Bone marrow (tissue), 2 donors: ENCODE measurements around the gene COPA.
"Not testable (repeated sequence)": the region's sequence is repeated elsewhere in the genome, so short reads cannot be mapped to it uniquely, and the experiment has no call there.

ENCODE experiments used
- DNase-seq, 2 donors: peaks; one replicate each; lab custom pipeline; 2025; lab: John Stamatoyannopoulos, UW

The COPA gene

DNA sequence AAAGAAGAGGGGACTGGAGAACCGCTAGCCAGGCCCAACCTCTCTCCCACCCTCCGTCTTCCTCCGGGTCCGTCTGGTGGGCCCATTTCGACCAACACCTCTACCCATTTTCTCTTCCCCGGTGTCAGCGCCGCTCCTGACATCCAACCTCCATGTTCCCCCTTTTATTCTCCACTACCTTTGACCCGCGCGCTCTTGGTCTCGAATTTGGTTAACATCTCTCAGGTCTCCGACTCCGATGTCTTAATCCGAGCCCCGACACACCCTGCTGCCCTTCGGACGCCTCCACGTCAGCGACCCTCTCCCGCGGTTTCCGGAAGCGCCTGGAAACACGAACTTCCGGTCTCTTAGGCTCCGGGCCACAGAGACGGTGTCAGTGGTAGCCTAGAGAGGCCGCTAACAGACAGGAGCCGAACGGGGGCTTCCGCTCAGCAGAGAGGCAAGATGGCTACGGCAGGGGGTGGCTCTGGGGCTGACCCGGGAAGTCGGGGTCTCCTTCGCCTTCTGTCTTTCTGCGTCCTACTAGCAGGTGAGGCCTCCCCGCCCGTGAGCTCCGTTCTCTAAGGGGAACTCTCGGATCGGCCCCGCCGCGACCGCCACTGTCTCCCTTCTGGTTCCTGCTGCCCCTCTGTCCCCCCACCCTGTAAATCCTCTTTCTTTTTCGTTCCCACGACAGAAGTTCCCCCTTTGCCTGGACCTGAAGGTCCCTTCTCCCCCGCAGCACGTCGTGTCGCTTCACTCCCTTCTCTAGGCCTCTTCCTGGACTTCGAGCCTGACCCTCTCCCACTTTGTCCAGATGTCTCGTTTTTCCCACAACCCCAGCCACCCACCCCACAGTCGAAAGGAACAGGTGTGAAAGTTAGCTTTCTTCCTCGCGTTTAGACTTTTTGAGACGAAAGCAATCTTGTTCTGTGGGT lies at the start of gene COPA, which contains the start of gene NCSTN:
Gene COPA, minus strand, starts transcription at position 298 of the 917 bp plus-strand sequence. Its CDS starts 80 bp downstream, at position 218.
Gene NCSTN, plus strand, starts transcription at position 431 of the 917 bp plus-strand sequence. Its CDS starts 14 bp downstream, at position 445.
- peak; percentile 59 to 84 for DNase-seq

- DNase-seq: not testable (repeated sequence)
Measured at GRCh38 chr1:160388406-160388805, 45.4 kb upstream of the COPA start.

DNA sequence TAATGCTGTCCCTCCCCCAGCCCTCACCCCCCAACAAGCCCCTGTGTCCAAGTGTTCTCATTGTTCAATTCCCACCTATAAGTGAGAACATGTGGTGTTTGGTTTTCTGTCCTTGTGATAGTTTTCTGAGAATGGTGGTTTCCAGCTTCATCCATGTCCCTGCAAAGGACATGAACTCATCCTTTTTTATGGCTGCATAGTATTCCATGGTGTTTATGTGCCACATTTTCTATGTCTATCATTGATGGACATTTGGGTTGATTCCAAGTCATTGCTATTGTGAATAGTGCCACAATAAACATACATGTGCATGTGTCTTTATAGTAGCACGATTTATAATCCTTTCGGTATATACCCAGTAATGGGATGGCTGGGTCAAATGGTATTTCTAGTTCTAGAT lies 41.8 kb upstream of the COPA start:
- DNase-seq: not testable (repeated sequence)

DNA sequence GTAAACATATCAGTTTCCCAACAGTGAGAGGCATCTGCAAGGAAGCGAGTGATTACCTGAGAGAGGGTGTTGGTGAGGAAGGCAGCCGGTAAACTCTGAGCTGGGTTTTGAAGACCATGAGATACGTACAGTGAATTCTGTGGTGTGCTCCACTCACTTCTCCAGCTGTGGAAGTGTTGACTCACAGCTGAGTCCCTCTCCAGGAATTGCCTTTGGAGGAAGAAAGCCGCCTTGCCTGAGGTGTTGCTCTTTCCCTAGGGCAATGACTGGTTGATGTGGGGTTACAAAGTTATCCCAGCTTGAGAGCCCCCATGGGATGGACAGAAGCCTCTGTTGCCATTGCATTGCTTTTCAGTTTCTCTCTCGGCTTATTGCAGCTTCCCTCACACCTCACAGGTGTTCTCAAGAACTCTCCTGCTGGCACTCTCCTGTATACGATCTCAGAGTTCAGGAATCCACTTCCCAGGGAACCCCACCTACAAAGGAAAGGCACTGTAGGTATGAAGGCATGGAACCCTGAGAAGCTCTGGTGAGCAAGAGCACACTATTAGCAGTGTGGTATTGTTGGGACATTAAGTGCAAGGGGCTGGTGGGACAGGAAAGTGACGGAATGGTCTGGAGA lies 34.6 kb upstream of the COPA start:
- no peak for DNase-seq

GRCh38 chr1:160376525-160377131 lies 33.6 kb upstream of the COPA start:
- peak in 1 of 2 donors; percentile 83 for DNase-seq

DNA sequence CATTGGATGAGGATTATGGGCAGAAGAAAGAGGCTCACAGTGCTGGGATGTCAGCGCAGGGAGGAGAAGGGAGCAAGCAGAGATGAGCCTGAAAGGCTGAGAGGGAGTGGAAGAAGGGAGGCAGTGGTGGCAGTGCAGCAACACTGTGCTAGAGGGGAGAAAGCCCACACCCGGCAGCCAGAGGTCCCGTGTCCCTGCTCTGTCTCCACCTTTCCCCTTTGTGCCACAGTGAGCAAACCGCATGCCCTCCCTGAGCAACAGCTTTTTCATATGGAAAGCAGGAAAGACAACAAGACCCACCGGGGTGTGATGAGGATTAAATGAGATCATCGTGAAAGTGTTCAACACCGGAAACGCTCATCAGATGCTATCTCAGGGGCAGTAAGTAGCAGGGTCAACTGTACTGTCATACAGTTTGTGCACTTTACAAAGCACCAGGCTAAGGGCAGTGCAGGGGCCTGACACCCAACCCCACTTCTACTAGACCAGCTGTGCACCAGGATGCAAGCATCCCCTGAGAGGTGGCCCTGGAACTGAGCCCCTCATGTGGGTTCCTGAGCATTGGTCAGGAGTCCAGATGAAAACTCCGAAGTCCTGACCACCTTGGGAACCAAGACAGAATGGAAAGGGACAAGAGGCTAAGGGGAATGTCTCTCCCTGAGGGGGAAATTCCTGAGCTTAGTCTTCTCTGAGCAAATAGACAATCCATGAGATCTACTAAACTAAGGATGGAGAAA lies 32.9 kb upstream of the COPA start:
- DNase-seq: peak; percentile 41 to 57

GRCh38 chr1:160374306-160375110 lies 31.5 kb upstream of the COPA start:
- no peak for DNase-seq

- DNase-seq: no peak
Measured at GRCh38 chr1:160373696-160374095, 30.6 kb upstream of the COPA start.

DNA sequence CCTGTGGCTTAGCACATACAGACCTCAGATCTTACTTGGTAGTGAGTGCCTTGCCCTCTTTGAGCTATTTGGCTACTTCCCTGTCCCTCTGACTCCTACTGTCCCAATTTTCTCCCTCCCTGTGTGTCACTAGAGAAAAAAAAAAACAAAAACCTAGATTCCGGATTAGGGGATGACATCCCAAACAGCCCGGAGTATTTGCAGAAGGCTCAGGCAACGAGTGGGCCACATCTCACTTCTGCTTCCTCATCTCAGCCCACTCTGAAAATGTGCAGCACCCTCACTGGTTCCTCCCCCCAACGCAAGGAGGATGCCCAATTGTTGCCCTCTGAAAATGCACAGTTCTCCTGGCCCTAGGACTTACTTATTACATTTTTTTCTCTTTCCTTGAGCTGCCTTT lies 28.7 kb upstream of the COPA start:
- no peak for DNase-seq

DNA sequence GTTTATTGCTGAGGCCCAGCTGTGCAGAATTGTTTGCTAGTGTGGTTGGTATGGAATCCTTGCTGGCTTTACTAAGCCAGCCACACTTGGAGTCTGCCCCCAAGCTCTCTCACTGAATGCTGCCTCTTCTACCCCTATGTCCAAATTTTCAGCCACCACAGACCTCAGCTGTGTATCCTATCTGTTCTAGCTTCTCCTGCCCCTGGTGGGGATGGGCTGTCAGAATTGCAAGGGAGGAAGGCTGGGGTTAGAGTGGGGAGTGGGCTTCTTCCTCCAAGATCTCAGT lies 28.2 kb upstream of the COPA start:
- DNase-seq: no peak

GRCh38 chr1:160370561-160371345 lies 27.7 kb upstream of the COPA start:
- no peak for DNase-seq

GRCh38 chr1:160369087-160369486 lies 26.0 kb upstream of the COPA start:
- DNase-seq: no peak

- DNase-seq: peak in 1 of 2 donors; percentile 63
Measured at GRCh38 chr1:160367934-160368923, 25.2 kb upstream of the COPA start.

- DNase-seq: no peak
Measured at GRCh38 chr1:160367516-160367900, 24.5 kb upstream of the COPA start.

DNA sequence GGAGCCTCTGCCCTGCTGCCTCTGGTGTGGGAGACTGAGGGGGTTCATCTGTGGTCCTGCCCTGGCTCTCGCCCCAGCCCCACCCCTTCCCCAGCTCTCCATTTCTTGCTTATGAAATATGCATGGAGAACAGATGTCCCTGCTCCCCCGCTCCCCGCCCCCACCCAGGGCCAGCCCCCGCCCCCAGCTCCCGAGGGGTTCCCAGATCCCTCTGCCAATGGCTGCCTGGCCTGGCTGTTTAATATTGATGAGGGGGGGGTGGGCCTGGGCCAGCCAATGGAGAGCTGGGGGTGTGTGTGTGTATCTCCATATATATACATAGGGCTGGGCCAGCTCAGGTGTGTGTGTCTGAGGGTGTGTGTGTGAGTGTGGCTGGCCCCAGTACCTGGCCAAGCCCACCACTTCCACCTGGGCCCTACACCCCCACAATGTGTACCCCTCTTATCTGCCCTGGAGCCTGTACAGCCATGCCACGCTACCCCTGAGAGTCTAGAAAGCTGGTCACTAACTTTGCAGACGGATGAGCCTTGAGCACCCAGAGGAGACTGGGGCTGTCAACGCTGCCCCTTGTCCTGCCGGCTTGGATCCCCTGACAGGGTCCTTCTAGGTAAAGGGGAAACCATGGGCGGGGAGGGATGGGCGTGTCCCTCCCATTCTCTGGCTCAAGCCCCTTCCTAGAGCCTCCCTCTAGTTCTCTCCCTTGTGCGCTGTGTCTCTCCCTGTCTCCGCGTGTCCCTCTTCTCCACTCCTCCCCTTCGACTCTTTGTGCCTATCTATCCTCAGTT lies 23.9 kb upstream of the COPA start, which contains the start of gene NHLH1:
Gene NHLH1, plus strand, starts transcription at position 341 of the 785 bp plus-strand sequence. CDS start 3,661 bp downstream, outside the sequence.
- DNase-seq: no peak

GRCh38 chr1:160365325-160365724 lies 22.3 kb upstream of the COPA start:
- DNase-seq: no peak

GRCh38 chr1:160363951-160364735 lies 21.1 kb upstream of the COPA start:
- no peak for DNase-seq

- DNase-seq: no peak
Measured at GRCh38 chr1:160363010-160363409, 20.0 kb upstream of the COPA start.
